Psoas muscle (tissue), 8 donors: ENCODE data around the gene RFXANK. TPM values are rescaled to one million over a fixed set of nuclear protein-coding genes. Genes with fewer than 3 reads are reported as not detected.
"Not testable (repeated sequence)": the region's sequence is repeated elsewhere in the genome, so short reads cannot be mapped to it uniquely, and the experiment has no call there.

Source experiments
- ATAC-seq, 4 donors: fragments of 200-7000 bp; cut with Tn5 transposase; one replicate each; pipeline ENCODE4 v1.9.1; 2020; ENCODE audit warnings: moderate library complexity in 3 of 4, mild to moderate bottlenecking in 2 of 4
- DNase-seq, 2 donors: peaks; one replicate each; pipeline ENCODE4 v3.0.0-alpha.2; 2020
- H3K27ac ChIP-seq: fragments of 200-600 bp; one replicate; pipeline ENCODE4 v1.8.0; 2022
- H3K27me3 ChIP-seq, 3 donors: fragments of 200-600 bp in 1 of 3; one replicate each; pipeline versions ENCODE4 v1.6.1 to v1.8.0; 2013 to 2022; ENCODE audit warnings: low read length in 2 of 3, mild to moderate bottlenecking in 2 of 3, moderate library complexity in 1 of 3; ENCODE audit not compliant: insufficient read depth in 3 of 3
- H3K36me3 ChIP-seq, 2 donors: fragments of 200-600 bp in 1 of 2; one replicate each; pipeline versions ENCODE4 v1.6.1 to v1.8.0; 2013 to 2022; ENCODE audit warnings: low read depth in 1 of 2, mild to moderate bottlenecking in 1 of 2, moderate library complexity in 1 of 2; ENCODE audit not compliant: insufficient read depth in 1 of 2
- H3K4me1 ChIP-seq: fragments of 200-600 bp; one replicate; pipeline ENCODE4 v1.8.0; 2022
- H3K4me3 ChIP-seq: fragments of 200-600 bp; one replicate; pipeline ENCODE4 v1.8.0; 2022; ENCODE audit warnings: mild to moderate bottlenecking
- H3K9me3 ChIP-seq: fragments of 200-600 bp; one replicate; pipeline ENCODE4 v1.8.0; 2022
- CTCF ChIP-seq: fragments of 200-600 bp; IDR thresholded peaks from one replicate; pipeline ENCODE4 v1.8.0; 2022; ENCODE audit warnings: antibody characterized with exemption
- WGBS, 3 donors: extraction: QIAGEN DNeasy Blood & Tissue Kit; methylation state at CpG; one replicate each; pipeline versions ENCODE4 v1.1.6 to v1.1.7; 2013; 5-methylcytosine and 5-hydroxymethylcytosine counted together
- intact Hi-C, 2 donors: fragments of 100-400 bp; cut with DNase I; formaldehyde crosslinking; loops; one replicate each; pipeline versions ENCODE4 v1.11.0 to v1.14.2; 2022
- polyA plus RNA-seq, 3 donors: library from polyadenylated mRNA; stranded (reverse); fragments of 200-250 nt; gene quantifications; one replicate each; pipeline ENCODE4 v1.2.3, GENCODE V29; 2013
- total RNA-seq, 4 donors: library from RNA; stranded (reverse); fragmentation: NEBNext Ultra II Directional in 2 of 4; extraction: Animal tissue kit (Norgen Biotek cat#: 25700) in 2 of 4; gene quantifications; one replicate each; pipeline versions ENCODE4 v1.2.1 to v1.2.4, GENCODE V29; 2021 to 2023
- donor health status: healthy with polysubstance abuse.
- donor health status: DM: no; HTN: no; CAD: no; lungs with moderate emphysema.
- donor health status: Bipolar disorder and iron deficiency.
- donor health status: healthy.
- donor health status: DM: yes; HTN: yes; CAD: no.
- donor health status: DM: no; HTN: no; CAD: no.
- donor health status: DM: no; HTN: no; CAD: no.
- donor health status: DM: yes; HTN: yes; CAD: no.

Gene RFXANK
- total and polyA plus RNA-seq, 7 donors = 33.3 to 64.9 (median 50.8) TPM

- intact Hi-C loops = loop anchor here (1.0 to 2.0 kb wide), 3 partner anchors 28 to 195 kb away; no protein-coding TSS in a partner anchor
- TF ChIP-seq CTCF = no peak
- H3K4me1 ChIP-seq = no peaks in the 10 kb centered on the region
- no peak overlapping the region for H3K4me3 ChIP-seq
- H3K9me3 ChIP-seq = no peaks in the 10 kb centered on the region
- ATAC-seq = peak in 1 of 4 donors; percentile 2
- H3K27me3 ChIP-seq = no peaks in the 10 kb centered on the region
- no peak for DNase-seq
- H3K36me3 ChIP-seq = peaks cover 0 to 5% of the 10 kb centered on the region in 2 donors
- 96 to 100% (median 97%) methylated on average over 6 to 7 of the region's 7 CpGs for WGBS, 3 donors
- H3K27ac ChIP-seq = no peak overlapping the region
These were observed 45.2 kb upstream of the RFXANK start for GRCh38 chr19:19146865-19147264.

GRCh38 chr19:19147344-19147743 is 44.7 kb upstream of the RFXANK start:
- Histone ChIP-seq H3K9me3 (no peaks in the 10 kb centered on the region), H3K27ac (no peak overlapping the region), H3K4me1 (no peaks in the 10 kb centered on the region), H3K27me3 (no peaks in the 10 kb centered on the region), H3K4me3 (no peak overlapping the region), H3K36me3 (peaks cover 0 to 5% of the 10 kb centered on the region in 2 donors)
- intact Hi-C loops = loop anchor here in 1 of 2 donors (2.0 kb wide), 1 partner anchor 27 kb away; no protein-coding TSS in a partner anchor
- DNase-seq (no peak), ATAC-seq (no peak)
- 92 to 94% (median 94%) methylated on average over 5 of the region's 5 CpGs for WGBS, 3 donors
- TF ChIP-seq CTCF = no peak

GRCh38 chr19:19148504-19148903 is 43.6 kb upstream of the RFXANK start:
- DNase-seq, ATAC-seq, intact Hi-C loops, H3K4me3 ChIP-seq, H3K36me3 ChIP-seq, H3K4me1 ChIP-seq, H3K27me3 ChIP-seq, H3K9me3 ChIP-seq, H3K27ac ChIP-seq: not testable (repeated sequence)
- WGBS, 3 donors = 96 to 100% (median 98%) methylated on average over 8 of the region's 8 CpGs

GRCh38 chr19:19149435-19149834 is 42.6 kb upstream of the RFXANK start:
- intact Hi-C loops = no loop called here
- WGBS, 3 donors = 86 to 93% (median 88%) methylated on average over 2 of the region's 2 CpGs
- H3K27ac ChIP-seq = no peak overlapping the region

GRCh38 chr19:19151418-19151817 is 40.6 kb upstream of the RFXANK start:
- DNase-seq (no peak), ATAC-seq (no peak)
- intact Hi-C loops = no loop called here
- no peak overlapping the region for H3K4me3 ChIP-seq
- H3K4me1 ChIP-seq = no peaks in the 10 kb centered on the region
- no peak overlapping the region for H3K27ac ChIP-seq
- 68 to 77% (median 72%) methylated on average over 9 to 11 of the region's 11 CpGs for WGBS, 3 donors
- no peaks in the 10 kb centered on the region for H3K9me3 ChIP-seq
- H3K27me3 ChIP-seq = no peaks in the 10 kb centered on the region
- no peak for TF ChIP-seq CTCF
- H3K36me3 ChIP-seq = peaks cover 0 to 5% of the 10 kb centered on the region in 2 donors

More at GRCh38 chr19:19149435-19149834, 42.6 kb upstream of the RFXANK start:
- no peaks in the 10 kb centered on the region for H3K27me3 ChIP-seq
- no peaks in the 10 kb centered on the region for H3K4me1 ChIP-seq
- DNase-seq (no peak), ATAC-seq (no peak)
- H3K36me3 ChIP-seq = peaks cover 0 to 5% of the 10 kb centered on the region in 2 donors
- no peak for TF ChIP-seq CTCF
- no peaks in the 10 kb centered on the region for H3K9me3 ChIP-seq
- no peak overlapping the region for H3K4me3 ChIP-seq
